NK-92 (cell line): ENCODE data around the gene ZNF425.
"Not testable (repeated sequence)": the region's sequence is repeated elsewhere in the genome, so short reads cannot be mapped to it uniquely, and the experiment has no call there.

Source experiments
- DNase-seq: peaks from one replicate; lab custom pipeline; 2025; ENCODE audit not compliant: unreplicated experiment; lab: John Stamatoyannopoulos, UW

The ZNF425 gene

GRCh38 chr7:149074116-149074885 is 51.8 kb downstream of the ZNF425 start:
- no peak for DNase-seq

GRCh38 chr7:149072438-149072775 is 53.7 kb downstream of the ZNF425 start:
- no peak for DNase-seq

GRCh38 chr7:149071641-149072437 is 54.3 kb downstream of the ZNF425 start:
- DNase-seq: no peak

- no peak for DNase-seq
These were observed 54.9 kb downstream of the ZNF425 start for GRCh38 chr7:149071182-149071635.

- DNase-seq: no peak
These were observed 55.6 kb downstream of the ZNF425 start for GRCh38 chr7:149070372-149071125.

- DNase-seq: no peak
These were observed 58.3 kb downstream of the ZNF425 start for GRCh38 chr7:149067869-149068268.

- no peak for DNase-seq
These were observed 62.6 kb downstream of the ZNF425 start for GRCh38 chr7:149063476-149063875.

GRCh38 chr7:149062217-149062899 is 63.8 kb downstream of the ZNF425 start:
- DNase-seq: not testable (repeated sequence)

- DNase-seq: no peak
These were observed 66.0 kb downstream of the ZNF425 start for GRCh38 chr7:149060156-149060555.

- no peak for DNase-seq
These were observed 72.2 kb downstream of the ZNF425 start for GRCh38 chr7:149053885-149054284.

- no peak for DNase-seq
These were observed 72.7 kb downstream of the ZNF425 start for GRCh38 chr7:149053384-149053783.
